Thoracic aorta endothelial cell (primary cell): ENCODE results near the gene ADAM22. TPM values are rescaled to one million over a fixed set of nuclear protein-coding genes. Genes with fewer than 3 reads are reported as not detected.

Experiments
- total RNA-seq: library from RNA; depleted of rRNA; stranded (reverse); fragments of >200 nt; gene quantifications from 2 replicates; pipeline ENCODE4 v1.2.3, GENCODE V29; 2012

ADAM22 gene
- 0.40 and 0.79 TPM in 2 replicates for total RNA-seq

GRCh38 chr7:87933953-87934698 is at the start of gene ADAM22:
TSS of gene ADAM22 (plus strand) at chr7:87934251. CDS start at chr7:87934466, 215 bp downstream.

GRCh38 chr7:88219781-88220747 is 286.0 kb downstream of the ADAM22 start, which contains the start of gene SRI:
TSS of gene SRI (minus strand) at chr7:88220038. CDS start at chr7:88220026, 12 bp downstream.

Other genes starting within 250 kb of the ADAM22 start
- gene SLC25A40, start 57.9 kb upstream of the ADAM22 start, total RNA-seq, result 20.5 and 35.1 TPM in 2 replicates
- gene DBF4, start 57.8 kb upstream of the ADAM22 start, total RNA-seq, result 49.2 and 76.6 TPM in 2 replicates